AG09319 (cell line): Measurements from ENCODE around the gene RHEX.

Experiments used
- DNase-seq: peaks from one replicate; pipeline ENCODE4 v3.0.0-alpha.2; 2010; ENCODE audit warnings: low read depth; ENCODE audit errors: extremely low read depth
- TF ChIP-seq, protein P1 (sequence below): IDR thresholded peaks from 2 replicates; pipeline ENCODE4 v1.5.1; 2011; ENCODE audit warnings: low read depth, mild to moderate bottlenecking, inconsistent platforms, low read length, moderate library complexity

RHEX gene

GRCh38 chr1:206133751-206134415 lies 80.9 kb downstream of the RHEX start:
- no peak for DNase-seq
- TF ChIP-seq, protein P1, sequence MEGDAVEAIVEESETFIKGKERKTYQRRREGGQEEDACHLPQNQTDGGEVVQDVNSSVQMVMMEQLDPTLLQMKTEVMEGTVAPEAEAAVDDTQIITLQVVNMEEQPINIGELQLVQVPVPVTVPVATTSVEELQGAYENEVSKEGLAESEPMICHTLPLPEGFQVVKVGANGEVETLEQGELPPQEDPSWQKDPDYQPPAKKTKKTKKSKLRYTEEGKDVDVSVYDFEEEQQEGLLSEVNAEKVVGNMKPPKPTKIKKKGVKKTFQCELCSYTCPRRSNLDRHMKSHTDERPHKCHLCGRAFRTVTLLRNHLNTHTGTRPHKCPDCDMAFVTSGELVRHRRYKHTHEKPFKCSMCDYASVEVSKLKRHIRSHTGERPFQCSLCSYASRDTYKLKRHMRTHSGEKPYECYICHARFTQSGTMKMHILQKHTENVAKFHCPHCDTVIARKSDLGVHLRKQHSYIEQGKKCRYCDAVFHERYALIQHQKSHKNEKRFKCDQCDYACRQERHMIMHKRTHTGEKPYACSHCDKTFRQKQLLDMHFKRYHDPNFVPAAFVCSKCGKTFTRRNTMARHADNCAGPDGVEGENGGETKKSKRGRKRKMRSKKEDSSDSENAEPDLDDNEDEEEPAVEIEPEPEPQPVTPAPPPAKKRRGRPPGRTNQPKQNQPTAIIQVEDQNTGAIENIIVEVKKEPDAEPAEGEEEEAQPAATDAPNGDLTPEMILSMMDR: no peak

DNA sequence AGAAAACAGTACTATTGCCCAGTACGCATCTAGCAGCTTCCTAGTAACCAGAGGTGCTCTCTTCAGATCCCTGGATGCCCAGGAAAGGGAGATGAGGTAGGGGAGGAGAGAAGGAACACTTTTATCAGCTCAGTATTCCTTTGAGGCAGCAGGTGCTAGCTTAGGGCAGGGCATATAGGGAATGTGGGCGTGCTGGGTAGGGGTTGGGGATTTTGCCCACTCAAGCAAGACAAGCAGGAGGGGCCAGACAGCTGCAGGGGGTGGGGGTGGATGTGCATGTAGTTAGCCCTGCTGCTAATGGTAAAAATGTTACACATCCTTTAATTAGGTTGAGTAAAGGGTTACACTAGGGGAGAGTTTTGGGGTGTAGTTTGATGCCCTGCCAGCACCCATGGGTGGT lies 82.3 kb downstream of the RHEX start:
- DNase-seq: no peak
- TF ChIP-seq, protein P1: no peak

- DNase-seq: no peak
- TF ChIP-seq, protein P1: no peak
These were observed 83.3 kb downstream of the RHEX start for GRCh38 chr1:206136241-206136640.

DNA sequence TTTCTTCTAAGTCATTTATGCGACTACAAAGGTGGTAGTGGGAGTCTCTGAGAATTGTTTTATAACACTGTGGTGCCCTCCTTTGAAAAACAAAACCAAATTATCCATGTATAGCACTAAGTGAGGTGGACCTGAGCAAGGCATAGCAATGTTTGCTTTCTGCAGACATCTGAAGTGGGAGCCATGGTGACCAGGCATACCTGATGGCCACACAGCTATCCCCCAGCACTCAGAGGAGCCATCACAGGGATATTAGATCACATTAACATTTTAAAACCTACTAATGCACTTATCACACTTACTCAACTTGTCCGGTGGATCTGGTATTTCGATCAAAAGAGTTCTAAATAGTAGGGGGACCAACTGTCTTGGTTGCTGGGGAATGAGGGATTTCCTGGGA lies 89.0 kb downstream of the RHEX start:
- TF ChIP-seq, protein P1: no peak
- DNase-seq: no peak

- DNase-seq: no peak
- TF ChIP-seq, protein P1: no peak
These were observed 89.8 kb downstream of the RHEX start for GRCh38 chr1:206142770-206143169.

DNA sequence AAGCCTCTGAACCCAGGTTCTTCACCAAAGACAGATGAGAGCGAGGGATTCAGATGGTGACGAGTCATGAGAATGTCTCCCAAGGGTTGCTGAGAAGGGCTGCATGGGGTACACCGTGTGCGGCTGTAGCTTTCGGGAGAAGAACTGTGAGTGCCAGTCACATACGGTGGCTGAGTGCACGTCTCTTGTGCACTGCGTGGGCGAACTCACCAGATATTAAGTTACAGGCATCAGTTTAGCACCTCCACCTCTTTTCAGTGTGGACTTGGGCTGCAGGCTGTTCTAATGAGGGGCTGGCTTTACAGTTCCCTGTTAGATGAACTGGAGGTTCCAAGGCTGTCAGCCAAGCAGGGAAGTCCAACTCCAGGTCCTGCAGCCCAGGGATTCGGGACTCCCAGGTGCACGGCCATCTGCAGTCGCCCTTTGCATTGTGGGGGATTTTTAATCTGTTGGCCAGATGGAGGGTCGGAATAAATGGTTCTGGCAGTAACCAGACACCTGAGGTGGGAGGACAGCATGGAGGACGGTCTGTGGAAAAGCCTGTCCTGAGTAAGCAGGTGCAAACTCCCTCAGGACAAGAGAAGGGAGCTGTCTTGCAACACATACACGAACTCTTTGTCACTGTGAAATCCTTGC lies 90.7 kb downstream of the RHEX start:
- TF ChIP-seq, protein P1: no peak
- no peak for DNase-seq

GRCh38 chr1:206144605-206145004 lies 91.6 kb downstream of the RHEX start:
- TF ChIP-seq, protein P1: no peak
- DNase-seq: no peak
